Measurements from ENCODE around the gene EFNA2. TPM values are rescaled to one million over a fixed set of nuclear protein-coding genes. Genes with fewer than 3 reads are reported as not detected.

The EFNA2 gene
- total RNA-seq, 4 donors from 2014 or later: not detected

GRCh38 chr19:1255186-1256161, 30.2 kb upstream of the EFNA2 start:
- no peak for DNase-seq (ENCODE audit: low spot score in 2 of 2)
- no peak overlapping the region for H3K4me3 ChIP-seq (ENCODE audit: low read depth, poor library complexity, severe bottlenecking)
- TF ChIP-seq CTCF (IDR thresholded peaks at IDR 0.05) (no peak), POLR2A (IDR thresholded peaks at IDR 0.05) (no peak)
- WGBS, 2 donors: 82 to 83% methylated on average over 48 to 51 of the region's 52 CpGs
- intact Hi-C loops (cut with DNase I; ENCODE audit: low total_unique reads): no loop called here

DNA sequence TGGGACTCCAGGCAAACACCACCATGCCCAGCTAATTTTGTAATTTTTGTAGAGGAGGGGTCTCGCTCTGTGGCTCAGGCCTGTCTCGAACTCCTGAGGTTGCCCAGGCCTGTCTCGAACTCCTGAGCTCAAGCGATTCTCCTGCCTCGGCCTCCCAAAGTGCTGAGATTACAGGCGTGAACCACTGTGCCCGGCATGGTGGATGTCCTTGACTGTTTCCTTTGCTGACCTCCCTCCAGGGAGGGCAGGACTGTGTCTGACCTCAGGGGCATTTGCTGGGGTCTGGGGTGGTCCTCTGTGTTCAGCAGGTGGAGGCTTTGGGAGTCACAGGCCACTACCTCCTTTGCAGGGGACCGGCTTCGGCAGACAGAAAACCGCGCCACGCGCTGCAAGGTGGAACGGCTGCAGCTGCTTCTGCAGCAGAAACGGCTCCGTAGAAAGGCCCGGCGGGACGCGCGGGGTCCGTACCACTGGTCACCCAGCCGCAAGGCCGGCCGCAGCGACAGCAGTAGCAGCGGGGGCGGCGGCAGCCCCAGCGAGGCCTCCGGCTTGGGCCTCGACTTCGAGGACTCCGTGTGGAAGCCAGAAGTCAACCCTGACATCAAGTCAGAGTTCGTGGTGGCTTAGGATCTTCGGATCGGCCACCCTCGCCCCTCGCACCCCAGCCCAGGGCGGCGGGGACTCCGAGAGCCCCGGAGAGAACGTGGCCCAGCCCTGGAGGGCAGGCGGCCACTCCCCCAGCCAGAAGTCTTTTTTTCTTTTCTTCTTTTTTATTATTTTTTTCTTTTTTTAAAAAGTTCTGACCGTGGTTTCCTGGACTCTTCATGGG, 28.8 kb upstream of the EFNA2 start:
- WGBS, 2 donors: 81 to 86% methylated on average over 41 to 46 of the region's 46 CpGs
- DNase-seq (ENCODE audit: low spot score in 2 of 2): no peak
- TF ChIP-seq CTCF (IDR thresholded peaks at IDR 0.05) (no peak), POLR2A (IDR thresholded peaks at IDR 0.05) (no peak)
- H3K4me3 ChIP-seq (ENCODE audit: low read depth, poor library complexity, severe bottlenecking): no peak overlapping the region
- intact Hi-C loops (cut with DNase I; ENCODE audit: low total_unique reads): no loop called here

GRCh38 chr19:1257475-1258162, 28.1 kb upstream of the EFNA2 start:
- TF ChIP-seq POLR2A (IDR thresholded peaks at IDR 0.05): no peak
- TF ChIP-seq CTCF (IDR thresholded peaks at IDR 0.05): no peak
- intact Hi-C loops (cut with DNase I; ENCODE audit: low total_unique reads): no loop called here
- DNase-seq (ENCODE audit: low spot score in 2 of 2): no peak
- WGBS, 2 donors: 57 to 58% methylated on average over 23 of the region's 23 CpGs
- no peak overlapping the region for H3K4me3 ChIP-seq (ENCODE audit: low read depth, poor library complexity, severe bottlenecking)

DNA sequence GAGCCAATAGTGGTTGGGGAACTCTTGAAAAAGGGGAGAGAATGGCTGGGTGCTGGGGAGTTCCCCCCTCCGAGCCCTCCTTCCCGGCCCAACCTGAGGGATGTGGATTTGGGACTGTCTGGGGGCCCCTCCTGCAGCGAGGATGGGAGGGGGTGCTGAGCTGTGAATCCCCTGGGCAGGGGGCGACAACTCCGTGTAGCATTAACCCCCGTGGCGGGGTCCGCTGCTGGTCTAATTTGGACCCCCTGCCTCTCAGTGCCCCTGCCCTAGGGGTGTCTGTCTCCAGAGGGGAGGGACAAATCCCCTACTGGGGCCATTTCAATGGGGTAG, 27.5 kb upstream of the EFNA2 start:
- no peak for TF ChIP-seq POLR2A (IDR thresholded peaks at IDR 0.05)
- TF ChIP-seq CTCF (IDR thresholded peaks at IDR 0.05): no peak
- intact Hi-C loops (cut with DNase I; ENCODE audit: low total_unique reads): no loop called here
- WGBS, 2 donors: 52 to 70% methylated on average over 8 of the region's 8 CpGs
- no peak for DNase-seq (ENCODE audit: low spot score in 2 of 2)
- no peak overlapping the region for H3K4me3 ChIP-seq (ENCODE audit: low read depth, poor library complexity, severe bottlenecking)

- H3K4me3 ChIP-seq (ENCODE audit: low read depth, poor library complexity, severe bottlenecking): no peak overlapping the region
- TF ChIP-seq CTCF (IDR thresholded peaks at IDR 0.05) (no peak), POLR2A (IDR thresholded peaks at IDR 0.05) (no peak)
- no peak for DNase-seq (ENCODE audit: low spot score in 2 of 2)
- WGBS, 2 donors: 7 to 8% methylated on average over 15 of the region's 15 CpGs
- intact Hi-C loops (cut with DNase I; ENCODE audit: low total_unique reads): no loop called here
Measured at GRCh38 chr19:1258707-1259205, 26.9 kb upstream of the EFNA2 start.
